Astrocyte (in vitro differentiated cells and primary cell): ENCODE results near the gene SPTY2D1.

Experiments
- CTCF ChIP-seq: IDR thresholded peaks from 2 replicates; pipeline ENCODE4 v1.5.1; 2011; ENCODE audit warnings: low read depth, mild to moderate bottlenecking, inconsistent platforms, low read length, moderate library complexity; ENCODE audit not compliant: insufficient read depth
- EZH2 ChIP-seq: IDR thresholded peaks from 2 replicates; pipeline ENCODE4 v1.6.1; 2012; ENCODE audit warnings: mild to moderate bottlenecking, low read length, inconsistent platforms; ENCODE audit not compliant: insufficient read depth

DNA sequence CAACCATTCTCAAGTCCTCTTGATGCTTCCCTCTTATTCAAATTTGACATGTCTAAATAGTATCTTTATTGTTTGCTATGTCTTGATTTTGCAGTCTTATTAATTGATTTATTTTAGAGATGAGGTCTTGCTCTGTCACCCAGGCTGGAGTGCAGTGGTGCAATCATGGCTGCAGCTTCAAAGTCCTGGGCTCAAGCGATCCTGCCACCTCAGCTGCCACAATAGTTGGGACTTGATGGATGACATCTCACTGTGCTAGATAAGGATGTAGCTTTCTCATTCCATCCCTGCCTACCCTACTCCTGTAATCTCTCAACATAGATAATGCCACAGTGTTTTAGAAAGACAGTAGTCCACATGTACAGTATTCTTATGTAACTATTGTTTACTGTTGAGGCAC, 7.5 kb upstream of the SPTY2D1 start:
- TF ChIP-seq EZH2 (no peak), CTCF (no peak)
